ENCODE data around the gene PI4K2A.
A peak's percentile ranks its signal among the peaks of the same experiment; 100 is the strongest.
"Not testable (repeated sequence)": the region's sequence is repeated elsewhere in the genome, so short reads cannot be mapped to it uniquely, and the experiment has no call there.

Gene PI4K2A

GRCh38 chr10:97676770-97677581 is 36.5 kb downstream of the PI4K2A start:
- DNase-seq: peak; percentile 18

- DNase-seq: no peak
Measured at GRCh38 chr10:97679594-97679993, 39.1 kb downstream of the PI4K2A start.

GRCh38 chr10:97682042-97682441 is 41.6 kb downstream of the PI4K2A start:
- DNase-seq: no peak

GRCh38 chr10:97683556-97684367 is 43.3 kb downstream of the PI4K2A start:
- no peak for DNase-seq

GRCh38 chr10:97684368-97684713 is 43.9 kb downstream of the PI4K2A start:
- DNase-seq: not testable (repeated sequence)

GRCh38 chr10:97684866-97685394 is 44.5 kb downstream of the PI4K2A start:
- DNase-seq: no peak

- no peak for DNase-seq
Measured at GRCh38 chr10:97685395-97685958, 45.0 kb downstream of the PI4K2A start.

GRCh38 chr10:97686301-97686961 is 46.0 kb downstream of the PI4K2A start:
- no peak for DNase-seq

GRCh38 chr10:97686962-97687784 is 46.7 kb downstream of the PI4K2A start, which contains the start of gene AVPI1:
Gene AVPI1 (minus strand): TSS chr10:97687241. CDS start chr10:97679905, 7,336 bp downstream.
- DNase-seq: peak; percentile 96

- no peak for DNase-seq
Measured at GRCh38 chr10:97687785-97688781, 47.6 kb downstream of the PI4K2A start.

GRCh38 chr10:97689559-97690020 is 49.1 kb downstream of the PI4K2A start:
- no peak for DNase-seq

- no peak for DNase-seq
Measured at GRCh38 chr10:97690133-97690532, 49.7 kb downstream of the PI4K2A start.

- DNase-seq: not testable (repeated sequence)
Measured at GRCh38 chr10:97698072-97698655, 57.7 kb downstream of the PI4K2A start.

- peak; percentile 2 for DNase-seq
Measured at GRCh38 chr10:97701438-97702069, 61.1 kb downstream of the PI4K2A start.

GRCh38 chr10:97703398-97704067 is 63.1 kb downstream of the PI4K2A start:
- no peak for DNase-seq

GRCh38 chr10:97704341-97704740 is 63.9 kb downstream of the PI4K2A start:
- no peak for DNase-seq

- DNase-seq: no peak
Measured at GRCh38 chr10:97705006-97705670, 64.7 kb downstream of the PI4K2A start.
